PC-9 (cell line): ENCODE results near the gene SH3PXD2A. TPM values are rescaled to one million over a fixed set of nuclear protein-coding genes. Genes with fewer than 3 reads are reported as not detected.

Source experiments
- BruUV-seq: library from RNA; stranded (reverse); fragments of 400-500 nt; replicated peaks from 2 replicates; lab custom pipeline; 2021; lab: Mats Ljungman, UMichigan
- CTCF ChIA-PET: fragments of 300-600 bp; sonication (Branson Sonifier 250); formaldehyde crosslinking; loops from one replicate; lab custom pipeline; 2022; ENCODE audit warnings: antibody characterized with exemption; lab: Charles Lee
- POLR2A ChIA-PET: fragments of 300-600 bp; sonication (Branson Sonifier 250); formaldehyde crosslinking; loops from one replicate; lab custom pipeline; 2022; ENCODE audit warnings: antibody characterized with exemption; ENCODE audit not compliant: unreplicated experiment; lab: Charles Lee
- DNase-seq, 2 experiments: peaks; one replicate each; pipeline versions ENCODE4 v3.0.0 to v3.0.0-alpha.2; 2015 to 2022; ENCODE audit warnings: mixed read lengths in 1 of 2
- H2AFZ ChIP-seq: fragments of 200-600 bp; sonication (generic); 2 replicates; pipeline ENCODE4 v1.8.1; 2017; ENCODE audit warnings: antibody characterized with exemption
- H3F3A ChIP-seq: fragments of 200-600 bp; sonication (generic); 2 replicates; pipeline ENCODE4 v1.8.1; 2017; ENCODE audit warnings: antibody characterized with exemption, mild to moderate bottlenecking, low read depth; ENCODE audit not compliant: insufficient read depth
- H3K27ac ChIP-seq: fragments of 200-600 bp; sonication (generic); 2 replicates; pipeline ENCODE4 v1.6.1; 2016; ENCODE audit warnings: mixed run types
- H3K27me3 ChIP-seq: fragments of 200-600 bp; sonication (generic); 2 replicates; pipeline ENCODE4 v1.6.1; 2016; ENCODE audit warnings: low read depth, mixed run types; ENCODE audit not compliant: insufficient read depth
- H3K36me3 ChIP-seq: fragments of 200-600 bp; sonication (generic); 2 replicates; pipeline ENCODE4 v1.6.1; 2016; ENCODE audit warnings: low read depth, mixed run types
- H3K4me1 ChIP-seq: fragments of 200-600 bp; sonication (generic); replicated peaks from 2 replicates; pipeline ENCODE4 v1.6.1; 2016; ENCODE audit warnings: mixed run types; ENCODE audit not compliant: insufficient read depth
- H3K4me2 ChIP-seq: fragments of 200-600 bp; sonication (generic); 2 replicates; pipeline ENCODE4 v1.6.1; 2017; ENCODE audit warnings: mixed run types
- H3K4me3 ChIP-seq: fragments of 200-600 bp; sonication (generic); 2 replicates; pipeline ENCODE4 v1.6.1; 2016; ENCODE audit warnings: mixed run types
- H3K79me2 ChIP-seq: fragments of 200-600 bp; sonication (generic); 2 replicates; pipeline ENCODE4 v1.6.1; 2017; ENCODE audit warnings: low read depth, mixed run types
- H3K9me2 ChIP-seq: fragments of 200-600 bp; sonication (generic); 2 replicates; pipeline ENCODE4 v1.8.1; 2017; ENCODE audit warnings: mild to moderate bottlenecking; ENCODE audit not compliant: insufficient read depth
- H3K9me3 ChIP-seq: fragments of 200-600 bp; sonication (generic); 2 replicates; pipeline ENCODE4 v1.8.1; 2016; ENCODE audit warnings: low read depth; ENCODE audit not compliant: insufficient read depth
- H4K20me1 ChIP-seq: fragments of 200-600 bp; sonication (generic); 2 replicates; pipeline ENCODE4 v1.8.1; 2017; ENCODE audit not compliant: insufficient read depth
- EZH2 ChIP-seq: fragments of 200-600 bp; sonication (generic); IDR thresholded peaks from 2 replicates; pipeline ENCODE4 v1.8.0; 2017; ENCODE audit warnings: antibody characterized with exemption, low read depth
- intact Hi-C: fragments of 100-400 bp; cut with micrococcal nuclease; formaldehyde crosslinking; loops from one replicate; pipeline ENCODE4 v1.10.0; 2022; ENCODE audit not compliant: unreplicated experiment
- total RNA-seq: library from RNA; stranded (reverse); gene quantifications from 2 replicates; pipeline ENCODE4 v1.2.3, GENCODE V29; 2021
- TF ChIP-seq, protein P1 (sequence below): fragments of 200-600 bp; sonication (generic); conservative IDR thresholded peaks from 2 replicates; pipeline ENCODE4 v1.6.1; 2017; ENCODE audit warnings: mixed run types, antibody characterized with exemption, mild to moderate bottlenecking, moderate library complexity

Gene SH3PXD2A
- total RNA-seq, 1 experiment from 2014 or later: 12.5 TPM

DNA sequence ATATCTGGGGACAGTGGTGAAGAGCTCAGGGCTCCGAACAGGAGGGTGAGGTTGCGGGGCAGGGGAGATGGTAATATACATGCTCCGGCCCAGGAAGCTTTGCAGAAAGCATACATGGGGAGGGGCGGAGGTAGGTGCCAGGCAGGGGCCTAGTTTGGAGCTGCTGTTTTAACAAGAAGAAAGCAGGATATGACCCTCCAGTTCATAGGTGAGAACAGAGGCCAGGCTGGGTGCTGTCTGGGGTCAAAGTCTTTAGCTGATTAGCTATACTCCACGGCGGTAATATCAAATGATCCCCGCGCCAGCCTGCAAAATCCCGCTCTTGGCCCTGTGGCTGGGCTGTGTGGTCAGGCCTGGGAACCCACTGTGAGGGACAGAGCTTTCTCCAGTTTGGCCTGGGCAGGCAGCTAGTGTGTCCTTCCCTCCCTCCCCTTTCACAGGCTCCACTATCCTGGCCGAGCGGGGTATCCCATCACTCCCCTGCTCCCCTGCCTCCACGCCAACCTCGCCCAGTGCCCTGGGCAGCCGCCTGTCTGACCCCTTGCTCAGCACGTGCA is 266.2 kb downstream of the SH3PXD2A start:
- BruUV-seq: no TSS peak
- no peak overlapping the region for H2AFZ ChIP-seq
- no peaks in the 10 kb centered on the region; the same call in 1 of the 2 replicates for H3K4me1 ChIP-seq
- intact Hi-C loops: no loop called here
- no peak for TF ChIP-seq EZH2
- TF ChIP-seq, protein P1, sequence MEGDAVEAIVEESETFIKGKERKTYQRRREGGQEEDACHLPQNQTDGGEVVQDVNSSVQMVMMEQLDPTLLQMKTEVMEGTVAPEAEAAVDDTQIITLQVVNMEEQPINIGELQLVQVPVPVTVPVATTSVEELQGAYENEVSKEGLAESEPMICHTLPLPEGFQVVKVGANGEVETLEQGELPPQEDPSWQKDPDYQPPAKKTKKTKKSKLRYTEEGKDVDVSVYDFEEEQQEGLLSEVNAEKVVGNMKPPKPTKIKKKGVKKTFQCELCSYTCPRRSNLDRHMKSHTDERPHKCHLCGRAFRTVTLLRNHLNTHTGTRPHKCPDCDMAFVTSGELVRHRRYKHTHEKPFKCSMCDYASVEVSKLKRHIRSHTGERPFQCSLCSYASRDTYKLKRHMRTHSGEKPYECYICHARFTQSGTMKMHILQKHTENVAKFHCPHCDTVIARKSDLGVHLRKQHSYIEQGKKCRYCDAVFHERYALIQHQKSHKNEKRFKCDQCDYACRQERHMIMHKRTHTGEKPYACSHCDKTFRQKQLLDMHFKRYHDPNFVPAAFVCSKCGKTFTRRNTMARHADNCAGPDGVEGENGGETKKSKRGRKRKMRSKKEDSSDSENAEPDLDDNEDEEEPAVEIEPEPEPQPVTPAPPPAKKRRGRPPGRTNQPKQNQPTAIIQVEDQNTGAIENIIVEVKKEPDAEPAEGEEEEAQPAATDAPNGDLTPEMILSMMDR: no peak
- CTCF ChIA-PET: no interaction called here
- no peaks in the 10 kb centered on the region for H3K27me3 ChIP-seq
- POLR2A ChIA-PET: interaction anchor here (0.7 kb wide), 1 partner anchor 1378 kb away, joined by 24 read pairs; no protein-coding TSS in a partner anchor
- H3K9me3 ChIP-seq: no peaks in the 10 kb centered on the region
- H3K4me2 ChIP-seq: no peak overlapping the region
- no peaks in the 10 kb centered on the region for H3F3A ChIP-seq
- H3K27ac ChIP-seq: no peak overlapping the region
- no peaks in the 10 kb centered on the region for H3K79me2 ChIP-seq
- no peaks in the 10 kb centered on the region for H3K36me3 ChIP-seq
- H4K20me1 ChIP-seq: no peaks in the 10 kb centered on the region
- H3K4me3 ChIP-seq: no peak overlapping the region
- DNase-seq: no peak
- no peaks in the 10 kb centered on the region for H3K9me2 ChIP-seq

DNA sequence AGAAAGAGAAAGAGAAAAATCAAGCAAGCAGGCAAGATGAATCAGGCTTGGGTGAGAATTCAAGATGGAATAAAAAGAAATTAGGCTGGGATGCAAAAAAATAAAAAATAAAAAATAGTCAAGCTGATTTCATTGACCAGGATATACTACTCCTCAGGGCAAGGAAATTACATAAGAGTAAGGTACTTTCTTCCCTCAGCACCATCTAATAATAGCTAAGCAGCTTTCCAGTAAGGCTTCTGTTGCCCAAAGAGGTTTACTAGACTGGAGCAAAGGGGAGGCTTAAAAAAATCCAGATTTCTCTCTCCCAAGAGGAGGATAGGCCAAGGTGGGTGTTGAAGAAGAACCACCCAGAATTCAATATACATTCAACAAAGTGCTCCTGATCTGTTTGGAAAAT is 268.3 kb downstream of the SH3PXD2A start:
- Histone ChIP-seq H4K20me1 (no peaks in the 10 kb centered on the region), H3K9me2 (no peaks in the 10 kb centered on the region), H3K79me2 (no peaks in the 10 kb centered on the region), H3K4me1 (no peaks in the 10 kb centered on the region; the same call in 1 of the 2 replicates), H3K4me2 (no peak overlapping the region), H3F3A (no peaks in the 10 kb centered on the region), H3K27ac (no peak overlapping the region), H2AFZ (no peak overlapping the region), H3K4me3 (no peak overlapping the region), H3K9me3 (no peaks in the 10 kb centered on the region), H3K27me3 (no peaks in the 10 kb centered on the region), H3K36me3 (no peaks in the 10 kb centered on the region)
- CTCF ChIA-PET: interaction anchor here (0.5 kb wide), 1 partner anchor 127 kb away, joined by 4 read pairs; no protein-coding TSS in a partner anchor
- BruUV-seq: no TSS peak
- DNase-seq: no peak
- intact Hi-C loops: no loop called here
- TF ChIP-seq, protein P1: no peak
- no peak for TF ChIP-seq EZH2
- POLR2A ChIA-PET: no interaction called here

DNA sequence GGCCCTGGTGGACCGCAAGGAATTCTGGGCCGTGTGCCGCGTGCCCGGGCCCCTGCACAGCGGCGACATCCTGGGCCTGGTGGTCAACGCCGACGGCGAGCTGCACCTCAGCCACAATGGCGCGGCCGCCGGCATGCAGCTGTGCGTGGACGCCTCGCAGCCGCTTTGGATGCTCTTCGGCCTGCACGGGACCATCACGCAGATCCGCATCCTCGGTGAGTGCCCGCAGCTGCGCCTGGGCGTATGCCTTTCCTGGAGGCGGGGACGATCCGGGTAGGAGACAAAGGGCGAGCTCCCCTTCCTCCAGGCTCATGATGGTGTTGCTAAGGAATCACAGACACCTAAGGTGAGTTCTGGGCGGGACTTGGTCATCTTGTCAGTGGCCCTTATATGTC is 270.4 kb downstream of the SH3PXD2A start:
- Histone ChIP-seq H3K27ac (no peak overlapping the region), H3K4me2 (no peak overlapping the region)
- CTCF ChIA-PET: no interaction called here

More for the DNA sequence above, 270.4 kb downstream of the SH3PXD2A start:
- TF ChIP-seq, protein P1: no peak
- H3K27me3 ChIP-seq: no peaks in the 10 kb centered on the region
- intact Hi-C loops: no loop called here
- DNase-seq: no peak
- no peaks in the 10 kb centered on the region for H3K9me2 ChIP-seq
- no peaks in the 10 kb centered on the region for H3K36me3 ChIP-seq
- no peaks in the 10 kb centered on the region for H3K79me2 ChIP-seq
- H2AFZ ChIP-seq: no peak overlapping the region
- no peaks in the 10 kb centered on the region for H3K4me1 ChIP-seq
- H3K9me3 ChIP-seq: no peaks in the 10 kb centered on the region
- H3F3A ChIP-seq: no peaks in the 10 kb centered on the region
- no TSS peak for BruUV-seq
- H4K20me1 ChIP-seq: no peaks in the 10 kb centered on the region
- POLR2A ChIA-PET: no interaction called here
- no peak overlapping the region for H3K4me3 ChIP-seq
